Keratinocyte (primary cell): Measurements from ENCODE around the gene CDADC1.

Experiments
- EZH2 ChIP-seq: IDR thresholded peaks from one replicate; pipeline ENCODE4 v1.6.1; 2012; ENCODE audit warnings: inconsistent platforms, mild to moderate bottlenecking, low read length, moderate library complexity
- TF ChIP-seq, protein P1 (sequence below), 3 experiments: IDR thresholded peaks in 1 of 3; conservative IDR thresholded peaks in 1 of 3; optimal IDR thresholded peaks in 1 of 3; 2 replicates in 2 of 3; 3 replicates in 1 of 3; pipeline versions ENCODE3 to v1.5.1; 2011; ENCODE audit warnings: low read length in 3 of 3, mild to moderate bottlenecking in 3 of 3, moderate library complexity in 2 of 3, control low read depth in 1 of 3, inconsistent platforms in 1 of 3; ENCODE audit not compliant: insufficient read depth in 2 of 3; ENCODE audit errors: extremely low read depth in 1 of 3

DNA sequence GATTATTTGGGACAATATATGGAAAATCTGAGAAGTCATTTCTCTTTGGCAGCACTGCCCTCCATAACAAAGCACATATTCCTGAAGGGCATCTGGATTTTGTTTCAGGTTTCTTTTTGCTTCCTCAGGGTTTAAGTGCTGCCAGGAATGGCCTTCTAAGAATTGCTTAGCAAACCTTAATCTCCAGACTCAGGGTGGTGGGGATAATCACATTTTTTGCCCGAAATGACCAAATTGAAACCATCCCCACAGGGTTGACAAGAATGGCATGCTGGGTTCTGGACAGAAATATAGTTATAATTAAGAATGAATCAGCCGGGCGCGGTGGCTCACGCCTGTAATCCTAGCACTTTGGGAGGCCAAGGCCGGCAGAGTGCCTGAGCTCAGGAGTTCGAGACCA is 6.4 kb upstream of the CDADC1 start:
- TF ChIP-seq, protein P1, sequence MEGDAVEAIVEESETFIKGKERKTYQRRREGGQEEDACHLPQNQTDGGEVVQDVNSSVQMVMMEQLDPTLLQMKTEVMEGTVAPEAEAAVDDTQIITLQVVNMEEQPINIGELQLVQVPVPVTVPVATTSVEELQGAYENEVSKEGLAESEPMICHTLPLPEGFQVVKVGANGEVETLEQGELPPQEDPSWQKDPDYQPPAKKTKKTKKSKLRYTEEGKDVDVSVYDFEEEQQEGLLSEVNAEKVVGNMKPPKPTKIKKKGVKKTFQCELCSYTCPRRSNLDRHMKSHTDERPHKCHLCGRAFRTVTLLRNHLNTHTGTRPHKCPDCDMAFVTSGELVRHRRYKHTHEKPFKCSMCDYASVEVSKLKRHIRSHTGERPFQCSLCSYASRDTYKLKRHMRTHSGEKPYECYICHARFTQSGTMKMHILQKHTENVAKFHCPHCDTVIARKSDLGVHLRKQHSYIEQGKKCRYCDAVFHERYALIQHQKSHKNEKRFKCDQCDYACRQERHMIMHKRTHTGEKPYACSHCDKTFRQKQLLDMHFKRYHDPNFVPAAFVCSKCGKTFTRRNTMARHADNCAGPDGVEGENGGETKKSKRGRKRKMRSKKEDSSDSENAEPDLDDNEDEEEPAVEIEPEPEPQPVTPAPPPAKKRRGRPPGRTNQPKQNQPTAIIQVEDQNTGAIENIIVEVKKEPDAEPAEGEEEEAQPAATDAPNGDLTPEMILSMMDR (optimal IDR thresholded peaks at IDR 0.05 in 1 of 3, IDR thresholded peaks at IDR 0.05 in 1 of 3, conservative IDR thresholded peaks at IDR 0.05 in 1 of 3; ENCODE audit: extremely low read depth in 1 of 3, insufficient read depth in 2 of 3, low read length in 3 of 3), result no peak
- no peak for TF ChIP-seq EZH2
